A204.1 (cell line): ENCODE measurements around the gene AFMID.

Source experiments
- FAIRE-seq: peaks from 2 replicates; lab custom pipeline; 2012; peaks lifted over from hg19 to GRCh38; lab: Jason Lieb, UNC

AFMID gene

DNA sequence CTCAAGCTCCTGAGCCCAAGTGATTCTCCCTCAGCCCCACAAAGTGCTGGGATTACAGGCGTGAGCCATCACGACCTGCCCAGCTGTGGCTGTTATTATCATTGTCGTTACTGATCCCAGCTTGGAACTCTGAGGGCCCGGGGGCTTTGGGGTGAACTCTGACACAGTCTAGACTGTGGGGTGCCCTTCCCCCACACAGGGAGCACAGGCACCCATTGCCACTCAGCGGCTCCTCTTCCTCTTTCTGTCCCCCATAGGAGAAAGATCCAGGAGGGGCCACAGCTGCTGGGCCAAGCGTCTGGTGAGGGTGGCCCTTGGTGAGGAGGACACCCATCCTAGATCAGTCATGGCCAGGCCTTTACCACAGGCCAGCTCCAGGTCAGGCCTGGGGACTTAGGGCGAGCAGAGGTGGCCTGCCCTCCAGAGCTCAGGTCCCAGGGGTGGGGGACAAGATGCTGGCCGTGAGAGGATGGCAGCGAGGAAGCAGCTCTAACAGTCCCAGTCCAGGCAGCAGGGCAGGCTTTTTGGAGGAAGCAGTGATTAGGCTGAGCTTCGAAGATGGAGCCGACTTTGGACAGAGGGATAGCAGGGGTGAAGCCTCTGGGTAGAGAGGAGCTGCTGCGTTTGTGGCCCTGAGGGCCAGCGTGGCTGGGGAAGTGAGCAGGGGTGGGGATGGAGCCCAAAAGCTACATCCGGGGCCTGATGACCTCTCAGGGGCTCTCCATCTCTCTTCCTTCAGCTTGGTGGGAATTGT, 69.0 kb downstream of the AFMID start:
- FAIRE-seq = no peak

- FAIRE-seq = no peak
Measured at GRCh38 chr17:78256707-78257591, 69.8 kb downstream of the AFMID start.
